GM19397 (cell line): Measurements from ENCODE around the gene NPHP4.
"Not testable (repeated sequence)": the region's sequence is repeated elsewhere in the genome, so short reads cannot be mapped to it uniquely, and the experiment has no call there.

Experiments
- ATAC-seq: cut with Tn5 transposase; IDR thresholded peaks from one replicate; pipeline ENCODE4 v1.9.1; 2021; ENCODE audit warnings: mild to moderate bottlenecking, moderate library complexity; ENCODE audit not compliant: unreplicated experiment

The NPHP4 gene

DNA sequence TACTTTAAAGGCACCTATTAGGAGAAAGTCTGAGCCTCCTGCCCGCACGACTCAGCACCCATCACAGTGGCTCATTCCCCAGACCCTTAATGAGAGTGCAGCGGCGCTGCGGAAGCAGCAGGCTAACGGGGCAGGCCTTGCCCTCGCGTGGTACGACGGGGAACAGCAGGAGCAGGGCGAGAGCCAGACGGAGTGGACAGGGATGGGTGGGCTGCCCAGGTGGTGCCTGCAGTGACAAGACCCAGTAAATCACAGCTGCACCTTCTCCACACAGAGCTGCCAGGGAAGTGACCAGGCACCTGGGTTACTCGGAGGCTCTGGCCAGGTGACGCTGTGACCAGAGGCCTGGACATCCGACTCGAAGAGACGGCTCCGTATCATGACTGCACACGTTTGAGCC lies 131.9 kb downstream of the NPHP4 start:
- ATAC-seq = no peak

DNA sequence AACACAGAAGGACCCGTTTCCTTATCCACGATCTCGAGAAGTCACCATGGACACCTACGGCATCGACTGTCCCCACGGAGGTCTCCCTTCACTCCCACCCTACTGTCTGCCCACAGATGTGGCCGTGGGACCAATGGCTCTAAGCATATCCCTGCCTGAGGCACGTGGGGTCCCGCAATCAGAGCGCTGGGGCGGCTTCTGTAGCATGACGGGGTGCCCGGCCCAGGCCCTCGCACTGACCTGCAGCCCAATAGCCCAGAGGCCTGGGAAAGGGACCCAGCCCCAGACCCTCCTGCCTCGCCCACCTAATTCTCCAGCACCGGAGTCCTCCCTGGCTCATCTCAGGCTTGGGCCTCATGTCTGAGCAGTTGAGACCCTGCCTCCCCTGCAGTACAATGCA lies 132.5 kb downstream of the NPHP4 start:
- no peak for ATAC-seq

DNA sequence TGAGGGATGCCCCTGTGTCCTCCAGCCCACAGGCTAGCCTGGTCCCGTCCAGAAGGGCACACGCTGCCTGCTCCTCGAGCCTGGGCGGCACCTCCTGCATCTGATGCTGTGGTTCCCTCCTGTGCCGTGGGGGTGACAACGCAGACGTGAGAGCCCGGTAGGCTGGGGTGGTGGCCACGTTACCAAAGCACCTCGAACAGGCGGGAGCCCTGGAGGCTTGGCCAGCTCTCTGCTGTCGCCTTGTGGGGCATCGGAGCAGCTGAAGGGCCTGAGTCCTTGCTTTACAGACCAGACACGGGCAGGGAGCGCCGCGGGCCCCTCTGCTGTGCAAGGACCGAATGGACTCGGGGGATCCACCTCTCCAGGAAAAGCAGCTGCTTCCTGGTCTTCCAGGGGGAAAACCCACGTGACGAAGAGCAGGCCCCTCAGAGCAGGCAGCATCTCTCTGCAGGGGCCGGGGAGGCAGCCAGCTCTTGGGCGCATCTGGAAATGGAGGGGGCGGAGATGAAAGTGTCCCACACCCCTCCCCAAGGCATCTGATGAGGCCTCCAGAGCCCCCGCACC lies 133.3 kb downstream of the NPHP4 start:
- no peak for ATAC-seq

DNA sequence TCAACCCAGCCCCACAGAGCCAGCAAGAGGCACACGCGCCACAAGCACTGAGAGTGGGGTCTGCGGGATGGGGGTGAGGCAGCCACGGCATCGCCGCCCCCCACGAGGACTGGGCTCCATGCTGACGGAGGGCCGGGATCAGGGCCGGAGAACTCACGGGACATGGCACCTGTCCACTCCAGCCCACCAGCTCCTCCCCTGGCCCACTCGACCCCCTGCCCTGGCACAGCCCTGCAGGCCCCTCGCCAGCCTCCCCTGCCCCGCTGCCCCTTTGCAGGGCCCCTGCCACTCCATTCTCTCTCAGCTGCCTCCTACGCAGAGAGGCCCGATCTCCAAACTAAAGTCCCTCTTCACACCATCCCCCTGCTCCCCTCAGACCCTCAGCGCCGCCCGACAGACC lies 134.0 kb downstream of the NPHP4 start:
- no peak for ATAC-seq

DNA sequence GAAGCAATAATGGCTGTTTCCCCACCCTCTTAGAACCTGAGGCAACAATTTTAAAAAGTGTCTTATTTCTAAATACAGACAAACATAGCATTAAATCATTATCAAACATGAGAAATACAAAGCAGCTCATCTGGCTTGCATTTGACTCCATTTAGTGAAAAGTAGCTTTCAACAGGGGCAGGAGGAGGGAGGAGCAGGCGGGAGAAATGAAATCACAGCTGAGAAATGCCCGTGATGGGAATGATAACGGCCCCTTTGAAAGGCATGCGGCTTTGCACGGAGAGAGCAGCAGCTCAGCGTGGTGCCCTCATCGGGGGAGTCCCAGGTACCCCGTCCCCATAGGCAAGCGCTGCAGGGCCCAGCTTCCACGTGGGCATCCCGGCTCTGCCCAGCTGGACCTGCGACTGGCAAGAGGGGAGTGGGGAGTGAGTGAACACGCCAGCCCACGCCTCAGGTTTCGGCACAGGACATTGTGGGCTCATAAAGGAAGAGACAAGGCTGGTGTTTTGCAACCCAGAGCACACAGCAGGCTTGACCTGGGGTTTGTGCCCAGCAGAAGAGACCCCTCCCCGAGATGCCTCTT lies 134.6 kb downstream of the NPHP4 start:
- ATAC-seq = no peak

DNA sequence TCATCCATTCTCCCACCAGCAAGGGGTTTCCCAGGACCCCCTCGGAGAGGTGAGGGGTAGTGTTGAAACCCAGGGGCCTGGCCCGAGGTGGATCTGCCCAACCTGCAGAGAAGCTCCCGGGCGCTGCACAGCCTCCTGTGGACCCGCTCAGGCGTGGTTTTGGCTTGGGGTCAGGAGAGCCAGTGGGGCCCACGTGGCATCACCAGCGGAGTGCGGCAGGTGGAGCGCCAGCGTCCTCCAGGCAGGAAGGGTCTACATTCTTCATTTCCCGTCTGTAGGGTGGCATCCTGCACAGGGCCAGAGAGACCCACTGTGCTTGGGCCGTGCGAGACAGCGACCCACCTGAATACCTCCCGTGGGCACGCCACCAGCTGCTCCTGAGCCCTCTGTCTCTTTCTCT lies 135.2 kb downstream of the NPHP4 start:
- ATAC-seq = no peak

DNA sequence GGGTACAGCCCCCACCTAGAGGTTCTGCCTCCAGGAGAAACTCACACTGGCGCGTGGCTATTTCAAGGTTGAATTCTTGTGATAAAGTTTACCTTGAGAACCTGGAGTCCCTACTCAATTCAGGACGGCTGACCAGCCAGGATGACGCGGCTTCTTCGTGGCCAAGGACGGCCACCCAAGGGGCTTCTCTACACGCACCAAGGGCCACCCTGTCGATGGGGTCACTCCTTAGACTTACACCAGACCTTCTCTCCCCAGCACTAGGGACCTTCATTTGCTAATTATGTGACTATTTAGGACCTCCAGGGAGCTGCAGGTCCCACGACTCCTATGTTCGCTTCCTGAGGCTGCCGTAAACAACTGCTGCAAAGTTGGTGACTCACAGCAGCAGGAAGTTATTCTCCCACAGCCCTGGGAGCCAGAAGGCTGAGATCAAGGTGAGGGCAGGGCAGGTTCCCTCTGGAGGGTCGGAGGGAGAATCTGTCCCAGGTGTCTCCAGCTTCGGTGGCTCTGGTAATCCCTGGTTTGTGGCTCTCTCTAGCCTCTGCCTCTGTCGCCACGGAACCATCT lies 135.9 kb downstream of the NPHP4 start:
- ATAC-seq = no peak

DNA sequence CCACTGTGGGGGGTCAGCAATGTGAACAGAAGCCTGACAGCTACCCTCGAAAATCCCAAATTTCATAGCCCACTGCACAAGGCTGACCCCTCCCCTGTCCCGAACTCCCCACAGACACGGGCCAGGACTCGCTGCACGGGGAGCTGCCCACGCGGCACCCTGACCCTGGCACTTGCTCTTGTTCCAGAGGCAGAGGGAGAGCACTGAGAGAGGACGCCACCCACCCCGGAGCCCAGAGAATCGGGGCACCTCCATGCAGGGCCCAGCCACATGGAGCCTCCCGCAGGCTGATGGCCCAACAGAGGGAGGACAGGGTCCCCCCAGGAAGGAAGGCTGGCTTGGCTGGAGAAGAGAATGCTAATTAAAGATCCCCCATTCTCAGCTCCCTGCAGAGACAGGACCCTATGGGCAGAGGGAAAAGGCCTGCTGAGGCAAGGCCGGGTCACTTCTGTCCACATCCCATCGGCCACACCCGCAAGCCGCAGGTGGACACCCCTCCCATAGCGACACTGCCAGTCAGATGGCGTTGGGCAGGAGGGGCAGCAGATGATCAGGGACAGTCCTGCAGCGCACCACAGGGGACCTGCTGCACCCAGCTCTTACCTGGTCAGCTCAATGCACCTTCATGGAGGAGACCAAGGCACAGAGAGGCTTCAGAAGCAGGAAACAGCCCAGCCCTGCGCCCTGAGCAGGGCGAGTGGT lies 136.9 kb downstream of the NPHP4 start:
- no peak for ATAC-seq

DNA sequence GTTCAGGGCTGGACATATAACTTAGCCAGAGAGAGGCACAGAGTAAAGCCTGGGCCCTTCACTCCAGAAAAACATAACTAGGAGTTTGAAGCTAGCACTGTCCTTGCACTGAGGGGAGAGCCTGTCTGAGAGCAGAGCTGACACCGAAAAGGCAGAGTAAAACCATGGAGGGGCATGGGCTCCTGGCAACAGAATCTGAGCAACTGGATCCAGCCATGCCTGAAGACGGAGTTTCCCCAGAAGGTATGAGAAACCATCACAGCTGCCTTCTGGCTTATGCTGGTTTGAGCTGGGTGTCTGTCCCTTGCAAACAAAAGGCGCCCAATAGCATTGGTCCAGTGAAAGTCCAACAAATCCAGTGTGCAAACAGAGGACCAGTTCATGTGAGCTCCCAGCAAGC lies 137.5 kb downstream of the NPHP4 start:
- no peak for ATAC-seq

DNA sequence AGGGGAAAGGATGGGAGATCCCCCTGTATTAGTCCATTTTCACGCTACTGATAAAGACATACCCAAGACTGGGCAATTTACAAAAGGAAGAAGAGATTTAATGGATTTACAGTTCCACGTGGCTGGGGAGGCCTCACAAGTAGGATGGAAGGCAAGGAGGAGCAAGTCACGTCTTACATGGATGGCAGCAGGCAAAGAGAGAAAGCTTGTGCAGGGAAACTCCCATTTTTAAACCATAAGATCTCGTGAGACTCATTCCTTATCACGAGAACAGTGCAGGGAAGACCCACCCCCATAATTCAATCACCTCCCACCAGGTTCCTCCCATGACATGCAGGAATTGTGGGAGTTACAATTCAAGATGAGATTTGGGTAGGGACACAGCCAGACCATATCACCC lies 138.4 kb downstream of the NPHP4 start:
- ATAC-seq = not testable (repeated sequence)

DNA sequence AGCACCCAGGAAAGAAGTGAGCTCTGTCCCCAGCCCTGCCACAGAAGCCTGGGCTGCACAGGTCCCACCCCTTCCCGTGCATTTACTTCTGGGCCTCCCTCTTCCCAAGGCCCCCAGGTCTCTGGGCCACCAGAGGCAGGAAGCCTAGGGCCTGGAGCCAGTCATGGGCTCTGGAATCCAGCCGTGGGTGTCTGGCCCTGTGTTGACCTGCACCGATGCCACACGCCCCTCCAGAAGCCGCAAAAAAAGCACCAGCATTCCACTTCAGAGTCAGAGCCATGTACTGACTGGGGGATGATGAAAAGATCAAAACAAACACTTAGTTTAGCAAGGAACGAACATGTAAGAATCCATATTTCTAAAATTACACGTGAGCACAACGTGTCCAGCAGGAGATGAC lies 141.7 kb downstream of the NPHP4 start:
- ATAC-seq = no peak

DNA sequence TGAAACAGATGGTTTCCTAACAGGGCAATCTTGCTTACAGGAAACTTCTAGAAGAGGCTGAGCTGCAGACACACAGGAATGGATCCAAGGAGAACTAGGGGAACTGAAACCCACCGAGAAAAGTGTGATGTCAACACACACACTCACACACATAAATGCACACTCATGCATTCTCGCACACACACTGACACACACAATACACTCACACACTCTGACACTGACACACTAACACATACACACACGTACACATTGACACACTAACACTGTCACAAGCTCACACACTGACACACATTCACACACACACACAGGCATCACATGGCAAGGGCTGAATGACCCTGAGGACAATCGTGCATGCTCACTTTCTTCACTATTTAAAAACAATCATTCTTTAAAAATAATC lies 142.7 kb downstream of the NPHP4 start:
- ATAC-seq = no peak

DNA sequence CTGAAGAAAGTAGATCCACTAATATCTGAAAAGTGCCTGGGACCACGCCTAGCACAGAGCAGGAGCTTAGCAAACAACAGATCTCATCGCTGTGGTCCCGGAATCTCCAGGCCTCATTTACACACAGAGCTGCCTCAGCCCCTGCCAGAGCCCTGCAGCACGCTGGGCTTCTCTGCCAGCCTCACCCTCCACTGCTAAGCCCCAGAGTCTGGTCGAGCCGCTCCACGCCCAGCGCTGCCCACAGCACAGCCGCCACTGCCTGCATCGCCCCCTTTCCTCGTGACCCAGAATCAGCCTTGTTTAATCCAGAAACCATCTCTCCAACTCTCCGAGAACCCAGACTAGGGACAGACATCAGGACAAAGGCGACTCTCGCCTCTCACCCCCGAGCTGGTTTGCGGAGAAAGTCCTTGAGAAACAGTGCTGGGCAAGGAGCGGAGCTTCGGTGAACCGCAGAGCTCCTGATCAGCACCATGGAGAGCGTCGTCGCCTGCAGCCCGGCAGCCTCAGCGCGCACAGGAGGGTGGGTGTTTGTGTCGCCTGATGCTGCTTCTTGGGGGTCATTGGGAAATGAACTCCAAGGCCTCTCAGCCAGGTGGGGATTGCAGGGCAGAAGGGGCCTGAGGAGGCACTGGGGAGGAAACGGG lies 145.1 kb downstream of the NPHP4 start:
- no peak for ATAC-seq

DNA sequence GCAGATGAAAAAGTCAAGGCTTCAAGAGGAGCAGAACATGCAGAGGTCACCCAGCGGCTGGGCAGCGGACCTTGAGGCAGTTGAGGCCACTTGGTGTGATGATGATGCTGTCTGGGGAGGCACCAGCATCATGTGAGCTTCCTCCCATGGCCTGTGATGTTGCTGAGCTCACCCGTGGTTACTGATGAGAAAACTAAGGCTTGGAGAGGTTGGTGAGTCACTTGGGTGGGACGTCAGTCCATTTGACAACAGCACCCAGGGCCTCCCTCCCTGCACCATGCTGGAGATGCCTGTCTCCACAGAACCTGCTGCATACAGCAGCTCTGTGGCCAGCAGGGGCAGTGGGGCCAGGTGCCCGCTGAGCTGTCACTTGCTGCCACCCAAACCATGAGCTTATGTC lies 146.8 kb downstream of the NPHP4 start:
- no peak for ATAC-seq

DNA sequence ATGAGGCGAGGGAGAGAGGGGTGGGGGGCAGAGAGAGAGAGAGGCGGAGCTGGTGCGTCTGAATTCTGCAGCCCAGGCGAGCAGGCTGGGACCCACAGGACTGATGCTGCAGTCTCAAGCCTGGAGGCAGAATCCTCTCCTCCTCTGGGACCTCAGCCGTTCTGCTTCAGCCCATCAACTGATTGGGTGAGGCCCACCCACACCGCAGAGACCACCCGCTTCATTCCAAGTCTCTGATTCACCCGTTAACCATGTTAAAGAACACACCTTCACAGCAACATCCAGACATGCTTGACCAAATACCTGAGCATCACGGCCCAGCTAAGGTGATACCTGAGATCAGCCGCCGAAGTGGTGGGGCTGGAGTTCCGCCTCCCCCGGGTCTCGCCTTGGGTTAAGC lies 147.8 kb downstream of the NPHP4 start:
- no peak for ATAC-seq

DNA sequence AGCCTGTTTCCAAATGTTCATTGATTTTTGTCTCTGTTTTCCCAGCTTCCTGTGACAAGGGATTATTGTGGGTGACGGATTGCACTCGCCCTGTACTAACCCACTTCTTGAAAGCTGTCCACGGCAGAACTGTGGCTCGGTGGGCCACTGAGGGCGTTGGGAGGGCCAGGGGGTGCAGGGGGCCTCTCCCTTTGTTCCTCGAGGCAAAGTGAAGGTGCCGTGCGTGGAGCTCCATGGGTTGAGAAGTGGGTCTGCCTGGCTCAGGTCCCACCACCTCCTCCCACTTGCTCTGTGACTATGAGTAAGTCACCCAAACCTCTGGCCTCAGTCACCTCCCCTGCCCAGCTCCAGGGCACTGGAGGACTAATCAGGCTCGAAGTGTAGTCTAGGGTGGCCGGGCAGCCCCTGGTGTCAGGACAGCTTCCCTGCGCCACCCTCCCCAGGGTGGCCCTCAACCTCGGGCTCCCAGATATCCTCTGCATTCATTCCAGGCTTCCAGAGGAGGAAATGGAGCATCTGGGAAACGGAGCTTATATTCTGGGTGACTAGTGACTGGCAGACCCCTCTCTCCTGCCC lies 148.6 kb downstream of the NPHP4 start:
- ATAC-seq = no peak

DNA sequence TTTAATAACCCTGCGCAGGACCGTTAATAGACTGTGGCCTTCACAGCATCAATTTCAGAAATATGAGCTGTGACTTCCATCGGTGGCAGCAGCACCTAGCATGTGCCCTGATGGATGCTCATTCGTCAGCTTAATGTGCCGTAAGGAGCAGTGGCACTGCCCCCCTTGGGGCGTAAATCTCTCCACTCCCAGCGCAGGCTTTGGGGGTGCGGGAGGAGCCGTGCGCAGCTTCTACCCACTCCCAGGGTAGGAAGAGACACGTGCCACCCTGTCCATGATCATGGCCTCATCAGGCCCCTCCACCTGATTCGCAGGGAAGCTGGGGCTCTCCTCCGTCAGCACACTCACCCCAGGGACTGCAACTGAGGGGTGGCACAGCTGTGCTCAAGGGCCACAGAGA lies 149.5 kb downstream of the NPHP4 start:
- no peak for ATAC-seq

DNA sequence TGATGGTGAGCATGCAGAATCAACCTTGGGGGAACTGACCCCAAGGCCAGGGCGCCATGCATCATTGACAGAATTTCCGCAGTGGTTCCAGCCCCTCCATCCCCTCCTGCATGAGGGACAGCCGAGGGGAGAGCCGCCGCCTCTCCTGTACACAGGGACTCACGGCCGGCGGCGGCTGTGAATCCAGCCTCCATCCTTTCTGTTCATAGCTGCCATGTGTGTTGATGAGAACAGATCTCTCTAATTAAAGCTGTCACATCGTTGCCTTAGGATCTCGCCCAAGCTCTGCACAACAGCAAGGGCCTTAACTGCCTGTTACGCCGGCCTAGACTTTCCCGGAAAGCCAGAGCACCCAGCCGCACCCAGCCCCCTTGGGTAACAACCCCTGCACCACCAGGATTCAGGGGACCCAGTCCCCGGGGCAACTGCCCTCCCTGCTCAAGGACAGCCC lies 151.6 kb downstream of the NPHP4 start:
- no peak for ATAC-seq

DNA sequence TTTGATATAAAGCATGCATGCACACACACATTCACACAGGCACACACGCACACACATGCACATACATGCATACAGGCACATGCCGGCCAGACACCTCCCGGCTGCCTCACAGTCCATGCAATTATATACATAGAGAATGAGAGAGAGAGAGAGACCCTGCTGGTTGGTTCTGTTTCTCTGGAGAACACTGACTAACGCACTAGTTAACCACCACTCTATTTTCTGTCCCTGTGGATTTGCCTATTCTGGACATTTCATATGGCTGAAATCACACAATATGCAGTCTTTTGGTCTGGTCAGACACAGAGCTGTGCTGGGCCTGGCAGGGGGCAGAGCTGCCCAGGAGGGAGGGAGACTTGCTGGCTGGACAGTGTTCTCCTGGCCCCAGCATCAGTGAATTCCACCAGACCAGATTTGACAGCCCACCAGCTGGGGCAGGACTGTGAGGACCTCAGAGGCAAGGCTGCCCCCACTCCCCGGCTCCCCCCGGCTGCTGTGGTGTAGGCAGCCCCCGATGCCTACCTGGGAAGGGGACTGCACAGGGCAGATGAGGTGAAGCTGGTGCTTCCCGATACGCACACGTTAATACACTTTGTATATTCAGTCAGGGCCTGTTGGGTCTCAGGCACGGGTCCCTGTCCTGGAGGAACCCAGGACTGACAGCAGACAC lies 152.2 kb downstream of the NPHP4 start:
- ATAC-seq = no peak

DNA sequence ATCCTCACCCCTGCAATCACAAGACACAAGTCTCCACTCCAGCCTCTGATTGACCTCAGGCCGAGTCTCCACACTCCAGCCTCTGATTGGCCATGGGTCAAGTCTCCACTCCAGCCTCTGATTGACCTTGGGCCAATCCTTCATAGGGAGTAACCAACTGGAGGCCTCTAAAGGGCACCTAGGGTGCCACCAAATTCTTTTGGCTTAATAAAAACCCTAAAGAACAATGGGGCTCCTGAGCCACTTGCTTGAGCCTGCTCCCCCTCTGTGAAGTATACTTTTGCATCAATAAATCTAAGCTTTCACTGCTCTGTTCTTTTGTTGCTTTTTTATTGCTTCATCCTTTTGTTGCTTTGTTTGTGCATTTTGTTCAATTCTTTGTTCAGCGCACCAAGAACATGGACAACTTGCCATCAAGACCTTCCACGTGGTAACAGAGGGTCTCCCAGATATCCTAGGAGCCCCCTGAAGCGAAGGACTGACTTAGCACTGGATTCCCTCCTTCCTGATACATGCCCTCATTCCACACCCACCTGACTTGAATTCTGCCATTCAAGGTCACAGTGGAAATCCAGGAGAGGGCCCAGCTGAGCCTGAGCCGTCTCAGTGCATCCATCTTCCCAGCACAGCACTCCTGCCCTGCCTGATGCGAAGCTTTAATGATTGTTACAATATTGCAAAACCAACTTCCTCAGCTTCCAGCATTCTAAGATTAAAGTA lies 152.9 kb downstream of the NPHP4 start:
- ATAC-seq = no peak
